ENCODE data around the gene OR6Y1. TPM values are rescaled to one million over a fixed set of nuclear protein-coding genes. Genes with fewer than 3 reads are reported as not detected.

The OR6Y1 gene
- total RNA-seq, 4 donors from 2014 or later = not detected

DNA sequence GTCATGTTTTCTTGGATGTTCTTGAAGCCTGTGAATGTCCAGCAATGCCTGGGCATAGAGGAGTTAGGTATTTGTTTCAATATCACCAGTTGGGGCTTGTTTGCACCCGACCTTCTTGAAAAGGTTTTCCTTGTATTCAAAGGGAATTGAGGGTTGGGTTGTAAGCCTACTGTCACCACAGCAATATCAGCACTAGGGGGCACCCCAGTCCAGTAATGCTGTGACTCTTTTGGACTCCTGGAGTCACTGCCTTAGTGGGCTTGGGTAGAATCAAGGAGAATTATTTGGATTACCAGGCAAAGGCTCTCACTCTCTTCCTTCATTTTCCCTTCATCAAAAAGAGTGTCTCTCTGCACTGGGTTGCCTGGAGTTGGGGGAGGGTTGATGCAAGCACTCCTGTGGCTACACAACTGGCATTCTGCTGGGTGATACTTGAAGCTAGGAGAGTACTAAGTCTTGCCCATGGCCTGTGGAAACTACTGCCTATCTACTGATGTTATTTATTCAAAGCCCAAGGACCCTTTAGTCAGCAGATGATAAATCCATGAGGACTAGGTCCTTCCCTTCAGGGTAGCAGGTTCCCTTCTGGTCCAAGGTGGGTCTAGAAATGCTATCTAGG is 47.7 kb downstream of the OR6Y1 start:
- Histone ChIP-seq H3K4me3 (no peak overlapping the region), H3K9me3 (no peaks in the 10 kb centered on the region), H3K36me3 (no peaks in the 10 kb centered on the region), H3K4me1 (no peaks in the 10 kb centered on the region), H3K27ac (no peak overlapping the region), H3K27me3 (no peaks in the 10 kb centered on the region)
- TF ChIP-seq CTCF (IDR thresholded peaks at IDR 0.05) = peak in 4 of 6 experiments; percentile 27 to 48 (median 33)
- TF ChIP-seq POLR2A (IDR thresholded peaks at IDR 0.05) = no peak
- DNase-seq = peak in 2 of 3 donors; percentile 47 to 63

- no peaks in the 10 kb centered on the region for H3K36me3 ChIP-seq
- H3K27me3 ChIP-seq = no peaks in the 10 kb centered on the region
- no peaks in the 10 kb centered on the region for H3K9me3 ChIP-seq
- H3K27ac ChIP-seq = no peak overlapping the region
- no peak for DNase-seq
- H3K4me1 ChIP-seq = no peaks in the 10 kb centered on the region
- no peak for TF ChIP-seq POLR2A (IDR thresholded peaks at IDR 0.05)
- TF ChIP-seq CTCF (IDR thresholded peaks at IDR 0.05) = peak in 1 of 6 experiments; percentile 20
- no peak overlapping the region for H3K4me3 ChIP-seq
Measured at GRCh38 chr1:158496374-158496773, 57.8 kb downstream of the OR6Y1 start.

GRCh38 chr1:158494796-158495195 is 59.4 kb downstream of the OR6Y1 start:
- no peak for DNase-seq

More at GRCh38 chr1:158494796-158495195, 59.4 kb downstream of the OR6Y1 start:
- H3K9me3 ChIP-seq = no peaks in the 10 kb centered on the region
- no peaks in the 10 kb centered on the region for H3K4me1 ChIP-seq
- H3K4me3 ChIP-seq = no peak overlapping the region
- no peaks in the 10 kb centered on the region for H3K27me3 ChIP-seq
- TF ChIP-seq POLR2A (IDR thresholded peaks at IDR 0.05) (no peak), CTCF (IDR thresholded peaks at IDR 0.05) (no peak)
- no peaks in the 10 kb centered on the region for H3K36me3 ChIP-seq
- no peak overlapping the region for H3K27ac ChIP-seq

Other genes starting within 250 kb of the OR6Y1 start
- not detected for gene CD1B, start 222.9 kb downstream of the OR6Y1 start, total RNA-seq
- gene CD1E, start 200.5 kb downstream of the OR6Y1 start, total RNA-seq = not detected
- not detected for gene OR10T2, start 154.9 kb downstream of the OR6Y1 start, total RNA-seq
- gene OR10K2, start 128.2 kb downstream of the OR6Y1 start, total RNA-seq = not detected
- gene OR10K1, start 92.6 kb downstream of the OR6Y1 start, total RNA-seq = not detected
- not detected for gene OR10R2, start 82.2 kb downstream of the OR6Y1 start, total RNA-seq
- gene OR6P1, start 16.2 kb upstream of the OR6Y1 start, total RNA-seq = not detected
- gene OR10X1, start 25.5 kb upstream of the OR6Y1 start, total RNA-seq = not detected
- gene OR10Z1, start 50.9 kb upstream of the OR6Y1 start, total RNA-seq = not detected
- not detected for gene SPTA1, start 132.3 kb upstream of the OR6Y1 start, total RNA-seq
- not detected for gene OR6K2, start 146.2 kb upstream of the OR6Y1 start, total RNA-seq
- not detected for gene OR6K3, start 166.3 kb upstream of the OR6Y1 start, total RNA-seq
- not detected for gene OR6K6, start 200.3 kb upstream of the OR6Y1 start, total RNA-seq
- gene OR6N1, start 217.8 kb upstream of the OR6Y1 start, total RNA-seq = not detected
- not detected for gene OR6N2, start 226.8 kb upstream of the OR6Y1 start, total RNA-seq

All from Peyer's patch (tissue), 4 donors.